Mammary epithelial cell (primary cell): ENCODE data around the gene RAX.

ENCODE experiments used
- EZH2 ChIP-seq: IDR thresholded peaks from 2 replicates; pipeline ENCODE4 v1.6.1; 2012; ENCODE audit warnings: low read length, inconsistent platforms, borderline replicate concordance
- TF ChIP-seq, protein P1 (sequence below), 2 donors: IDR thresholded peaks in 1 of 2; conservative IDR thresholded peaks in 1 of 2; 2 replicates each; pipeline ENCODE4 v1.5.1; 2011 to 2012; ENCODE audit warnings: inconsistent platforms in 2 of 2, low read length in 2 of 2, mild to moderate bottlenecking in 2 of 2, control low read depth in 1 of 2, low read depth in 1 of 2; ENCODE audit not compliant: insufficient read depth in 1 of 2; ENCODE audit errors: extremely low read depth in 1 of 2

GRCh38 chr18:59219672-59220163 is 53.5 kb downstream of the RAX start, which contains the start of gene GRP:
- TF ChIP-seq, protein P1, sequence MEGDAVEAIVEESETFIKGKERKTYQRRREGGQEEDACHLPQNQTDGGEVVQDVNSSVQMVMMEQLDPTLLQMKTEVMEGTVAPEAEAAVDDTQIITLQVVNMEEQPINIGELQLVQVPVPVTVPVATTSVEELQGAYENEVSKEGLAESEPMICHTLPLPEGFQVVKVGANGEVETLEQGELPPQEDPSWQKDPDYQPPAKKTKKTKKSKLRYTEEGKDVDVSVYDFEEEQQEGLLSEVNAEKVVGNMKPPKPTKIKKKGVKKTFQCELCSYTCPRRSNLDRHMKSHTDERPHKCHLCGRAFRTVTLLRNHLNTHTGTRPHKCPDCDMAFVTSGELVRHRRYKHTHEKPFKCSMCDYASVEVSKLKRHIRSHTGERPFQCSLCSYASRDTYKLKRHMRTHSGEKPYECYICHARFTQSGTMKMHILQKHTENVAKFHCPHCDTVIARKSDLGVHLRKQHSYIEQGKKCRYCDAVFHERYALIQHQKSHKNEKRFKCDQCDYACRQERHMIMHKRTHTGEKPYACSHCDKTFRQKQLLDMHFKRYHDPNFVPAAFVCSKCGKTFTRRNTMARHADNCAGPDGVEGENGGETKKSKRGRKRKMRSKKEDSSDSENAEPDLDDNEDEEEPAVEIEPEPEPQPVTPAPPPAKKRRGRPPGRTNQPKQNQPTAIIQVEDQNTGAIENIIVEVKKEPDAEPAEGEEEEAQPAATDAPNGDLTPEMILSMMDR (conservative IDR thresholded peaks at IDR 0.05 in 1 of 2, IDR thresholded peaks at IDR 0.05 in 1 of 2; ENCODE audit: extremely low read depth in 1 of 2, insufficient read depth in 1 of 2, low read depth in 1 of 2, low read length in 2 of 2) = no peak
- no peak for TF ChIP-seq EZH2
